ENCODE measurements around the gene PLAA.
"Not testable (repeated sequence)": the region's sequence is repeated elsewhere in the genome, so short reads cannot be mapped to it uniquely, and the experiment has no call there.

PLAA gene

DNA sequence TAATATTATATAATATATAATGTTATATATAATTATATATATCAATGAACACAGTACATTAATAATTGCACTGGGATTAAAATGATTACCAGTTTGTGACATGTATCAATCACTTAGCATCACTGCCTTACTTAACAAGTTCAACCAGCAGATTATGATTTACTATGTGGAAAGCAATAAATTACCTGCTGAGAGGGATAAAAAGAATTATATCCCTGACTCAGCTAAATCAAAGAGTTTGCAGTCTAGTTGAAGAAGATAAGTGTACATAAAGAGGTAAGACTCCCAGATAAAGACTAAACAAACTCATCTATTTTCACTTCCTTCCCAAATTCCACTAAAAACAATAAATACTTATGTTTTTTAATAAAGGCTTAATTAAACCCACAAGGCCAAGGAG lies 11.2 kb downstream of the PLAA start:
- in situ Hi-C loops (cut with MboI; ENCODE audit: low sequenced_read_pairs): no loop called here

GRCh38 chr9:26928902-26929495 lies 18.0 kb downstream of the PLAA start:
- in situ Hi-C loops (cut with MboI; ENCODE audit: low sequenced_read_pairs): no loop called here

DNA sequence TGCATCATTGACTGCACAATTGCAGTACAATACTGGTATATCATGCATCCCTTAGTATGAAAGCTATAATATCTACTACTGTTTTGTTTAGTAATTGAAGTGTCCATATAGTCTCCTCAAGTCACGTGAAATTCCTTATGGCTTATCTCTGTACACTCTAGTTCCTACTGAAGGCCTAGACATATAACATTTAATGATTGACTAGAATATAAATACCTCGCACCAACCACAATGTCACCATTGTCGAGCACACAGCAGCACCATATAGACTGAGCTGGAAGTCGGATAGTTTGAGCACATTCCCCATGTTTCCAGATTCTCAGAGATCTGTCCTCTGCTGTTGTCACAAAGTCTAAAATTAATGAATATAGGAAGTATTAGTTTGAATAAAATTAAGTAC lies 21.4 kb downstream of the PLAA start:
- in situ Hi-C loops (cut with MboI; ENCODE audit: low sequenced_read_pairs): no loop called here

DNA sequence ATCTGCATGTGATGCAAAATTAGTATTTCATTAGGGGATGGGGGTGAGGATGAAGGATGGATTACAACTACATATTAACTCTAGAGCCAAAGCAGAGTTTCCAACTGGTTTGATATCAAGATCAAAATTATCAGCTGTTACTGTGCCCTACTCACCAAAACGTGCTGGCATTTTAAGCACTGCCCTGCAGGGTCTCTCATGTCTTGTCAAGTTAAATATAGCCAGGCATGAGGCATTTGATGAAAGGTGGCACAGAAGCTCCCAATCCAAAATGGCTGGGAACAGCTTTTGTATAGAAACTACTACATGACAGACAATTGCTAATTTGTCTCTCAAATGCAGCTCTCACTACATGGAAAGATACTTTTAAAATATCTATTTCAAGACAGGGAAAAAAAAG lies 27.3 kb downstream of the PLAA start:
- in situ Hi-C loops (cut with MboI; ENCODE audit: low sequenced_read_pairs): no loop called here

- in situ Hi-C loops (cut with MboI; ENCODE audit: low sequenced_read_pairs): no loop called here
Observed at GRCh38 chr9:26913138-26913668, 33.8 kb downstream of the PLAA start.

DNA sequence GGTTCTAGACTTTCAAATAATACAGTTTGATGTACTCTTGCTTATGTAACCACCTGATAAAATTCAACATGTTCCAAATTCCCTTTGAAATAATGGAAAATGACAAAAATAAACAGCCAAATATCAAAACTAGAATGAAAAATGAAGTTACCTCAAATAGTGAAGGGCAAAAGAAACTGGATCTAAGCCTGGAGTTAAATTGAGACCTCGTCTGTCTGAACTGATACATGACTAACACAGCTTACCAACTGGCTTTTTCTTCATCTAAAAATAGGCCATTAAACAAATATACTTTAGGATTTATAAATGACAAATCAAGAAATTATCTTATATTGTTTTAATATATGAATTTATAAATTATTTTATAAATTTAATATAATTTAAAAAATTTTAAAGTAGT lies 42.4 kb downstream of the PLAA start:
- in situ Hi-C loops (cut with MboI; ENCODE audit: low sequenced_read_pairs): no loop called here

- in situ Hi-C loops (cut with MboI; ENCODE audit: low sequenced_read_pairs): no loop called here
Observed at GRCh38 chr9:26904070-26904469, 43.0 kb downstream of the PLAA start.

DNA sequence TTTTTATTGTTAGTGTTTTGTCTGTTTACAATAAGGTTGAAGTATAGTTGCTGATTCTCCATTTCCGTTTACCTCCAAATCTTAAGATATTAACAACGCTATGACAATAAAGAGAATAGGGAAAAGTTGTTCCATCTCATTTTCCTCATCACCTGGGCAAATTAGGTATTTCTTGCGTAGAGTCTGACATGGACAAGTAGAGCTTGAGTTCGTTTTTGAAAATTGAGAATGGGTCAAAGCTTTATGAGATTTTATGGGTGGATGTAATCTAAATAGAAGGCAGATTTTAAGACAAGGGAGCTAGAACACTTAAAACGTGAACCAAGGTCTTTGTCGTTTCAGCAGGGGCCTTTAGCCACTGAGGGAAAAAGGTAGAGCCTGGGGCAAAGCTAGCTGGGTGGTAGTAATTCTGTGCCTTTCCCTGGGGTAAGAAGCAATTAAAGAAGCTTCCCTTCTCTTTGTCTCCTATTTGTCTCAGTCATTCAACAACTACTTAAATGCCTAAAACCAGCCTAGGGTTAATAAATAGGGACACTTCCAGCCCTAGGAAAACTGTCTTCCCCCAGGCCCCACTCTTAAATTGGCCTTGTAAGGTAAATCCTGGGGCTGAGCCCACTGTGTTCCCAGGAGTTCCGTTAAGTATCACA lies 53.9 kb downstream of the PLAA start:
- in situ Hi-C loops (cut with MboI; ENCODE audit: low sequenced_read_pairs): no loop called here

DNA sequence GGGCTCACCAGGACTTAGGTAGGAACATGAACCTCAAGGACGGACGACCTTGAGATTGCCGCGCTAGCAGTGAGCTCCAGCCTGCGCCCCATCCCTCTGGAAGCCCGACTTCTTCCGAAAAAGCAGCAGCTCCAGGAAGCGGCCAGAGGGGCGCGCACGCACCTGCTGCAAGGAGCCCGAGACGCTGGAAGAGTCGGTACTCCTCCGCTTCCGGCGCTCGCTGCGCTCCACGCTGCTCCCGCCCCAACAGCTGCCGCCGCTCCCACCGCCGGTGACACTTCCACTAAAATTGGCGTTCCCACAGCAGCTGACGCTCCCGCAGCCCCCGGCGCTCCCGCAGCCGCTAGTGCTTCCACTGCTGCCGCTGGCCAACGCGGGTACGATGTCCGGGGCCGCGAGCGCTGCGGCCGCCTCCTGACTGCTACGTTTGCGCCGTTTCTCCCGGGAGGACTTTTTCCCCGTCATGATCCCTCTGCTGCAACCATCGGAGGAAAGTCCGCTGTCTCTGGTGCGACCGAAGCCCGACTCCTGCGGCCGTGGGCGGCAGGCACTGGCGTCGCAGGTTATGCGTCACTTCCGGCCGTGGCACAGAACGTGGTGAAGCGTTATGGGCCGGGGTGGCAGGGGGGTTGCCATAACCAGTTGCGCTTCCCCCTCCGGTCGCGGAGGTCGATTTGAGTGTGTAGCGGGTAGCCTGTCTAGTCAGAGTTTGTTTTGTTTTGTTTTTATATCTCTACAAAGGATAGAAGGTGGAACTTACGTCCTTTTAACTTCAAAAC lies 54.6 kb downstream of the PLAA start, which contains the start of gene CAAP1:
TSS of gene CAAP1 (minus strand) at position 552 of the 779 bp plus-strand sequence. CDS start at position 465, 87 bp downstream.
- in situ Hi-C loops (cut with MboI; ENCODE audit: low sequenced_read_pairs): no loop called here

DNA sequence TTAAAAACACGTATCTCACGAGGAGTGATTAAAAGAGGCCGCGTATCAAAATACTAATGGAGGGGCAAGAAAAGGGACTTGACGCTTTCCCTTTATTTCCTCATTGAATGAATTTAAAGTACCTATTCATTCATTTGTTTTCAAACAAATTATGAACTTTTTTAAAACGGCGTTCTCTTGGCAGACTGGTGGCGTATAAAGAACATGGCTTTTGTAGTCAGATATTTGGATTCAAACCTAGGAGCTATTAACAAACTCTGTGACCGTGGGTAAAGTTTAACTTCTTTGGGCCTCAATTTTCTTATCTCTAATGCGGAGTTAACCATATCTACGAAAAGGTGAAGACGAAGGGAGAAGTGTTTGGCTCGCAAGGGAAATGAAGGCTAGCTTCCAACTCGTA lies 55.3 kb downstream of the PLAA start:
- in situ Hi-C loops (cut with MboI; ENCODE audit: low sequenced_read_pairs): no loop called here

- in situ Hi-C loops (cut with MboI; ENCODE audit: low sequenced_read_pairs): no loop called here
Observed at GRCh38 chr9:26888271-26888670, 58.8 kb downstream of the PLAA start.

GRCh38 chr9:26882154-26882553 lies 64.9 kb downstream of the PLAA start:
- in situ Hi-C loops (cut with MboI; ENCODE audit: low sequenced_read_pairs): no loop called here

GRCh38 chr9:26880262-26880661 lies 66.8 kb downstream of the PLAA start:
- in situ Hi-C loops (cut with MboI; ENCODE audit: low sequenced_read_pairs): no loop called here

GRCh38 chr9:26875155-26875554 lies 71.9 kb downstream of the PLAA start:
- in situ Hi-C loops (cut with MboI; ENCODE audit: low sequenced_read_pairs): not testable (repeated sequence)

- in situ Hi-C loops (cut with MboI; ENCODE audit: low sequenced_read_pairs): no loop called here
Observed at GRCh38 chr9:26870292-26870691, 76.8 kb downstream of the PLAA start.

GRCh38 chr9:26863074-26863473 lies 84.0 kb downstream of the PLAA start:
- in situ Hi-C loops (cut with MboI; ENCODE audit: low sequenced_read_pairs): no loop called here

DNA sequence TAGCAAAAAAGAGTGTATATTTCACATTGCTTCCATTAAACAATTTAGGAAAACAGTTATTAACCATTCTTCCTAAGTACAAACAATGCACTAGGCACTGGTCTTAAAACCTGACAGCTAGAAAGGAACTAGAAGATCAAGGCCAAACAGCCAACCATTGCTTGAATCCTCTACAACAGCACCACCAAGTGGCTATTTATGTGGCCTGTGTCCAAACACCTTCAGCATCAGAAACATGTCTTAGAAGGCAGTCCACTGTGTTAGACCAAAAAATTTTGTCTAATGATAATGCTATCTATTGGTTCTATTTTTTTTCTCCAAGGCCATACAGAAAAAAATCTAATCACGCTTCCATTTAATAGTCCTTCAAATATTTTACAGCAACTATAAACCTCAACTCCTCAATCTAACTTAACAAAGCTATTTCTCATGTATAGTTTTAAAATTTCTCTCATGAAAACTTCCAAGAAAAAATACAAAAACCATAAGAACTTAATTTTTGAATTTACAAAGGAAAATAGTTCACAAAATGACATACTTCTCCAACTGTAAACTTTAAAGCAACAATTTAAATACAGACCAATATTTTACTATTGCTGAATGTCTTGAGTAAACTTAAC lies 90.5 kb downstream of the PLAA start:
- in situ Hi-C loops (cut with MboI; ENCODE audit: low sequenced_read_pairs): no loop called here

Data from hTERT RPE-1 (cell line).